ENCODE data around the gene SMIM14.

The SMIM14 gene

GRCh38 chr4:39568805-39569204 lies 69.9 kb downstream of the SMIM14 start:
- Histone ChIP-seq H3K27ac (no peak overlapping the region), H3K4me3 (no peak overlapping the region)
- DNase-seq (ENCODE audit: low spot score): no peak
- no peak for TF ChIP-seq CTCF (IDR thresholded peaks at IDR 0.05)

GRCh38 chr4:39565878-39566600 lies 72.6 kb downstream of the SMIM14 start:
- H3K4me3 ChIP-seq: no peak overlapping the region
- no peak for DNase-seq (ENCODE audit: low spot score)
- H3K27ac ChIP-seq: no peak overlapping the region
- no peak for TF ChIP-seq CTCF (IDR thresholded peaks at IDR 0.05)

- Histone ChIP-seq H3K27ac (no peak overlapping the region), H3K4me3 (no peak overlapping the region)
- DNase-seq (ENCODE audit: low spot score): no peak
- TF ChIP-seq CTCF (IDR thresholded peaks at IDR 0.05): no peak
Observed at GRCh38 chr4:39563346-39563847, 75.3 kb downstream of the SMIM14 start.

- no peak overlapping the region for H3K27ac ChIP-seq
- no peak for DNase-seq (ENCODE audit: low spot score)
- no peak for TF ChIP-seq CTCF (IDR thresholded peaks at IDR 0.05)
- H3K4me3 ChIP-seq: no peak overlapping the region
Observed at GRCh38 chr4:39562792-39563191, 75.9 kb downstream of the SMIM14 start.

- no peak for DNase-seq (ENCODE audit: low spot score)
- no peak overlapping the region for H3K27ac ChIP-seq
Observed at GRCh38 chr4:39559626-39560025, 79.0 kb downstream of the SMIM14 start.

GRCh38 chr4:39555472-39555871 lies 83.2 kb downstream of the SMIM14 start:
- Histone ChIP-seq H3K4me3 (no peak overlapping the region), H3K27ac (no peak overlapping the region)
- no peak for DNase-seq (ENCODE audit: low spot score)
- no peak for TF ChIP-seq CTCF (IDR thresholded peaks at IDR 0.05)

More at GRCh38 chr4:39559626-39560025, 79.0 kb downstream of the SMIM14 start:
- TF ChIP-seq CTCF (IDR thresholded peaks at IDR 0.05): no peak
- H3K4me3 ChIP-seq: no peak overlapping the region

- no peak for DNase-seq (ENCODE audit: low spot score)
- no peak overlapping the region for H3K27ac ChIP-seq
- H3K4me3 ChIP-seq: no peak overlapping the region
- TF ChIP-seq CTCF (IDR thresholded peaks at IDR 0.05): no peak
Observed at GRCh38 chr4:39548425-39549067, 90.1 kb downstream of the SMIM14 start.
